GM23338 (cell line): Measurements from ENCODE around the gene LYL1. TPM values are rescaled to one million over a fixed set of nuclear protein-coding genes. Genes with fewer than 3 reads are reported as not detected.

ENCODE experiments used
- ATAC-seq: fragments of 200-7000 bp; cut with Tn5 transposase; 3 replicates; pipeline ENCODE4 v1.9.1; 2020
- DNase-seq: peaks from one replicate; pipeline ENCODE4 v3.0.0-alpha.2; 2015; ENCODE audit warnings: low spot score
- H2AFZ ChIP-seq: fragments of 200-600 bp; sonication (generic); 2 replicates; pipeline ENCODE4 v1.8.0; 2016; ENCODE audit warnings: antibody characterized with exemption, mild to moderate bottlenecking, moderate library complexity
- H3F3A ChIP-seq: fragments of 200-600 bp; sonication (generic); replicated peaks from 2 replicates; pipeline ENCODE4 v1.8.0; 2017; ENCODE audit warnings: antibody characterized with exemption, mixed run types, low read depth
- H3K27ac ChIP-seq: fragments of 200-600 bp; sonication (generic); 2 replicates; pipeline ENCODE4 v1.6.1; 2016; ENCODE audit warnings: low read depth
- H3K27me3 ChIP-seq: fragments of 200-600 bp; sonication (generic); 2 replicates; pipeline ENCODE4 v1.8.0; 2016; ENCODE audit warnings: mild to moderate bottlenecking, mixed run types, moderate library complexity; ENCODE audit not compliant: insufficient read depth
- H3K36me3 ChIP-seq: fragments of 200-600 bp; sonication (generic); 2 replicates; pipeline ENCODE4 v1.8.0; 2016; ENCODE audit warnings: mild to moderate bottlenecking; ENCODE audit not compliant: insufficient read depth
- H3K4me1 ChIP-seq: fragments of 200-600 bp; sonication (generic); 2 replicates; pipeline ENCODE4 v1.8.0; 2016; ENCODE audit warnings: mild to moderate bottlenecking, moderate library complexity; ENCODE audit not compliant: insufficient read depth
- H3K4me2 ChIP-seq: fragments of 200-600 bp; sonication (generic); 2 replicates; pipeline ENCODE4 v1.7.1; 2017; ENCODE audit warnings: mixed run types
- H3K4me3 ChIP-seq: fragments of 200-600 bp; sonication (generic); 2 replicates; pipeline ENCODE4 v1.6.1; 2016; ENCODE audit warnings: mixed run types
- H3K79me2 ChIP-seq: fragments of 200-600 bp; sonication (generic); replicated peaks from 2 replicates; pipeline ENCODE4 v1.8.0; 2017; ENCODE audit warnings: mild to moderate bottlenecking; ENCODE audit not compliant: insufficient read depth
- H3K9me2 ChIP-seq: fragments of 200-600 bp; sonication (generic); 2 replicates; pipeline ENCODE4 v1.8.0; 2017; ENCODE audit not compliant: insufficient read depth
- H4K20me1 ChIP-seq: fragments of 200-600 bp; sonication (generic); replicated peaks from 2 replicates; pipeline ENCODE4 v1.8.0; 2017; ENCODE audit warnings: mild to moderate bottlenecking; ENCODE audit not compliant: insufficient read depth
- H3K27ac Mint-ChIP-seq: 2 replicates; pipeline ENCODE4 v1.8.0; 2020; ENCODE audit warnings: inconsistent platforms, mild to moderate bottlenecking, moderate library complexity, mixed read lengths
- H3K27me3 Mint-ChIP-seq: 3 replicates; pipeline ENCODE4 v1.8.0; 2022; ENCODE audit warnings: low read depth, mild to moderate bottlenecking, moderate library complexity, mixed read lengths, inconsistent platforms; ENCODE audit not compliant: insufficient read depth, poor library complexity
- H3K36me3 Mint-ChIP-seq: 3 replicates; pipeline ENCODE4 v1.8.0; 2021; ENCODE audit warnings: low read depth, mild to moderate bottlenecking, inconsistent platforms, moderate library complexity, mixed read lengths
- H3K4me1 Mint-ChIP-seq: 3 replicates; pipeline ENCODE4 v1.8.0; 2020; ENCODE audit warnings: mild to moderate bottlenecking, inconsistent platforms, mixed read lengths
- H3K4me3 Mint-ChIP-seq: 3 replicates; pipeline ENCODE4 v1.8.0; 2021; ENCODE audit warnings: moderate library complexity, mild to moderate bottlenecking, inconsistent platforms, mixed read lengths
- H3K9me3 Mint-ChIP-seq: 3 replicates; pipeline ENCODE4 v1.8.0; 2020; ENCODE audit warnings: moderate library complexity, mild to moderate bottlenecking, inconsistent platforms, mixed read lengths
- CTCF ChIP-seq, 2 experiments: fragments of 200-600 bp in 1 of 2; sonication (generic) in 1 of 2; conservative IDR thresholded peaks; 2 replicates each; pipeline versions ENCODE4 v1.5.1 to v1.6.1; 2016 to 2017; ENCODE audit warnings: antibody characterized with exemption in 2 of 2, low read depth in 2 of 2, mild to moderate bottlenecking in 2 of 2, moderate library complexity in 1 of 2
- EZH2 ChIP-seq: fragments of 200-600 bp; sonication (generic); IDR thresholded peaks from one replicate; pipeline ENCODE4 v1.8.0; 2017; ENCODE audit warnings: antibody characterized with exemption, mild to moderate bottlenecking, low read depth; ENCODE audit not compliant: unreplicated experiment
- EZH2phosphoT487 ChIP-seq: fragments of 200-600 bp; sonication (generic); IDR thresholded peaks from one replicate; pipeline ENCODE4 v1.8.1; 2018; ENCODE audit warnings: antibody characterized with exemption; ENCODE audit not compliant: unreplicated experiment
- NANOG ChIP-seq: IDR thresholded peaks from 2 replicates; pipeline ENCODE4 v1.6.1; 2016; ENCODE audit warnings: antibody characterized with exemption, borderline replicate concordance
- POLR2AphosphoS5 ChIP-seq: IDR thresholded peaks from 2 replicates; pipeline ENCODE4 v1.6.1; 2016; ENCODE audit warnings: antibody characterized with exemption, low read depth
- STAT1 ChIP-seq: IDR thresholded peaks from one replicate; pipeline ENCODE4 v1.6.1; 2016; ENCODE audit warnings: antibody characterized with exemption; ENCODE audit not compliant: unreplicated experiment
- polyA plus RNA-seq: library from polyadenylated mRNA; unstranded; fragments of >200 nt; fragmentation: Nextera tagmentation; extraction: Ambion mirVana; gene quantifications from 2 replicates; pipeline ENCODE4 v1.2.1, GENCODE V29; 2016
- total RNA-seq: library from RNA; depleted of rRNA; stranded (reverse); fragments of >200 nt; shearing (Covaris generic); gene quantifications from 2 replicates; pipeline ENCODE4 v1.2.3, GENCODE V29; 2014

LYL1 gene
- total and polyA plus RNA-seq, 2 experiments from 2014 or later, result 1.2 to 2.2 TPM

GRCh38 chr19:13097463-13098258 is 5.0 kb downstream of the LYL1 start (continued):
- TF ChIP-seq CTCF (conservative IDR thresholded peaks at IDR 0.05; ENCODE audit: low read depth in 2 of 2) (no peak), NANOG (no peak), STAT1 (no peak), POLR2AphosphoS5 (no peak)

- H3K27ac Mint-ChIP-seq, result no peak overlapping the region
- H3K4me3 Mint-ChIP-seq, result peak overlapping the region; percentile 59
- H3K9me3 Mint-ChIP-seq, result no peaks in the 10 kb centered on the region
- Histone ChIP-seq H3K4me3 (peak overlapping the region; percentile 59), H3K9me2 (no peaks in the 10 kb centered on the region), H3K4me2 (peak overlapping the region; percentile 87), H3K27me3 (peaks cover 91% of the 10 kb centered on the region), H3K36me3 (no peaks in the 10 kb centered on the region), H3K27ac (no peak overlapping the region), H3F3A (peaks cover 50% of the 10 kb centered on the region), H3K4me1 (peaks cover 34% of the 10 kb centered on the region), H3K79me2 (no peaks in the 10 kb centered on the region), H4K20me1 (peaks cover 9% of the 10 kb centered on the region; the same call in 1 of the 2 replicates), H2AFZ (no peak overlapping the region)
- peaks cover 76% of the 10 kb centered on the region for H3K27me3 Mint-ChIP-seq
- TF ChIP-seq EZH2, result peak; percentile 84
- no peak for TF ChIP-seq EZH2phosphoT487
- ATAC-seq (no peak), DNase-seq (no peak)
- H3K4me1 Mint-ChIP-seq, result peaks cover 32% of the 10 kb centered on the region
- H3K36me3 Mint-ChIP-seq, result no peaks in the 10 kb centered on the region
Measured at GRCh38 chr19:13097033-13097462, 5.6 kb downstream of the LYL1 start.

- H3F3A ChIP-seq, result peaks cover 50% of the 10 kb centered on the region
- H3K27ac ChIP-seq, result peak overlapping the region; percentile 22; the same call in 1 of the 2 replicates
- H3K27me3 Mint-ChIP-seq, result peaks cover 74% of the 10 kb centered on the region
- H3K79me2 ChIP-seq, result no peaks in the 10 kb centered on the region
- peaks cover 33% of the 10 kb centered on the region for H3K4me1 Mint-ChIP-seq
- H3K9me2 ChIP-seq, result no peaks in the 10 kb centered on the region
- peak overlapping the region; percentile 70 for H3K4me3 Mint-ChIP-seq
- H3K36me3 ChIP-seq, result no peaks in the 10 kb centered on the region
- no peaks in the 10 kb centered on the region for H3K9me3 Mint-ChIP-seq
- H3K27me3 ChIP-seq, result peaks cover 86% of the 10 kb centered on the region
- DNase-seq (peak; percentile 90), ATAC-seq (peak; percentile 25)
- no peaks in the 10 kb centered on the region for H3K36me3 Mint-ChIP-seq
- peaks cover 42% of the 10 kb centered on the region for H3K4me1 ChIP-seq
- peaks cover 9% of the 10 kb centered on the region; the same call in 1 of the 2 replicates for H4K20me1 ChIP-seq
- TF ChIP-seq NANOG, result no peak
- TF ChIP-seq CTCF (conservative IDR thresholded peaks at IDR 0.05; ENCODE audit: low read depth in 2 of 2), result peak in 1 of 2 experiments; percentile 11; a peak in 1 of 4 replicates
- peak overlapping the region; percentile 87 for H3K4me2 ChIP-seq
- H2AFZ ChIP-seq, result peak overlapping the region; percentile 86
- no peak overlapping the region for H3K27ac Mint-ChIP-seq
- H3K4me3 ChIP-seq, result peak overlapping the region; percentile 59
Measured at GRCh38 chr19:13095934-13096927, 6.4 kb downstream of the LYL1 start.
